Heart left ventricle (tissue), 16 donors: ENCODE data around the gene DCUN1D4. TPM values are rescaled to one million over a fixed set of nuclear protein-coding genes. Genes with fewer than 3 reads are reported as not detected.

ENCODE experiments used
- ATAC-seq, 4 donors: fragments of 200-7000 bp; cut with Tn5 transposase; one replicate each; pipeline ENCODE4 v1.9.1; 2020 to 2022; ENCODE audit warnings: moderate library complexity in 4 of 4, mild to moderate bottlenecking in 3 of 4, moderate number of reproducible peaks in 1 of 4
- DNase-seq, 5 donors: peaks; one replicate each; pipeline ENCODE4 v3.0.0-alpha.2; 2020
- H3K27ac ChIP-seq, 12 donors: fragments of 200-600 bp; sonication (generic) in 4 of 12; one replicate each; pipeline versions ENCODE4 v1.5.0 to v1.8.0; 2016 to 2022; ENCODE audit warnings: mild to moderate bottlenecking in 2 of 12
- H3K27me3 ChIP-seq, 9 donors: fragments of 200-600 bp; sonication (generic) in 2 of 9; one replicate each; pipeline versions ENCODE4 v1.5.1 to v1.8.0; 2016 to 2022; ENCODE audit warnings: mild to moderate bottlenecking in 3 of 9
- H3K36me3 ChIP-seq, 9 donors: fragments of 200-600 bp; sonication (generic) in 2 of 9; one replicate each; pipeline versions ENCODE4 v1.5.0 to v1.8.0; 2018 to 2022; ENCODE audit warnings: mild to moderate bottlenecking in 2 of 9
- H3K4me1 ChIP-seq, 12 donors: fragments of 200-600 bp; sonication (generic) in 4 of 12; one replicate each; pipeline versions ENCODE4 v1.5.0 to v1.8.0; 2016 to 2022; ENCODE audit warnings: mild to moderate bottlenecking in 3 of 12
- H3K4me3 ChIP-seq, 12 donors: fragments of 200-600 bp; sonication (generic) in 4 of 12; one replicate each; pipeline versions ENCODE4 v1.5.0 to v1.8.0; 2017 to 2022; ENCODE audit warnings: mild to moderate bottlenecking in 9 of 12, moderate library complexity in 4 of 12
- H3K9me3 ChIP-seq, 12 donors: fragments of 200-600 bp; sonication (generic) in 4 of 12; one replicate each; pipeline versions ENCODE4 v1.5.0 to v1.8.0; 2016 to 2022; ENCODE audit warnings: mild to moderate bottlenecking in 1 of 12
- CTCF ChIP-seq, 12 donors: fragments of 200-600 bp; sonication (generic) in 4 of 12; IDR thresholded peaks; one replicate each; pipeline versions ENCODE4 v1.5.0 to v1.8.0; 2018 to 2022; ENCODE audit warnings: antibody characterized with exemption in 12 of 12, mild to moderate bottlenecking in 5 of 12
- POLR2A ChIP-seq, 2 donors: fragments of 450-650 bp; IDR thresholded peaks; one replicate each; pipeline ENCODE4 v1.6.1; 2017; ENCODE audit warnings: antibody characterized with exemption in 2 of 2, mild to moderate bottlenecking in 2 of 2, moderate library complexity in 2 of 2
- WGBS, 4 donors: extraction: QIAGEN DNeasy Blood & Tissue Kit in 2 of 4; methylation state at CpG; one replicate each; pipeline versions ENCODE4 v1.1.5 to v1.1.7; 2013 to 2018; 5-methylcytosine and 5-hydroxymethylcytosine counted together
- intact Hi-C, 10 donors: fragments of 100-400 bp; cut with DNase I; formaldehyde crosslinking; loops; one replicate each; pipeline versions ENCODE4 v1.11.1 to v1.14.2; 2022
- polyA plus RNA-seq, 2 donors: library from polyadenylated mRNA; stranded (reverse); fragments of 200-250 nt; gene quantifications; one replicate each; pipeline ENCODE4 v1.2.3, GENCODE V29; 2013
- total RNA-seq, 9 donors: library from RNA; depleted of rRNA in 2 of 9; stranded (reverse); fragments of >200 nt in 2 of 9; fragmentation: NEBNext Ultra II Directional in 3 of 9; extraction: Animal tissue kit (Norgen Biotek cat#: 25700) in 3 of 9; gene quantifications; one replicate each; pipeline versions ENCODE4 v1.1.0 to v1.2.4, GENCODE V29; 2016 to 2023
- donor health status: ischemic (EF 13 %, LVEDD 7.1; RV severe dilation, severe dysfunction).
- donor health status: healthy with polysubstance abuse.
- donor health status: DM: no; HTN: yes; CAD: no.
- donor health status: DM: no; HTN: no; CAD: no.
- donor health status: ischemic (EF 25% LVEDD 6.9; RV normal size, moderate dysfunction).
- donor health status: ischemic (EF 25% LVEDD 5.7; RV mildly dilated, moderate dysfunction).
- donor health status: healthy.
- donor health status: DM: yes; HTN: yes; CAD: no.
- donor health status: ischemic (EF 35%, LVEDD 5.7; RV mildly dilated, moderate dysfunction).
- donor health status: nonischemic (EF 11% LVEDD 7.7; RV severe dilation, severe dysfunction).
- donor health status: DM: yes; HTN: yes; CAD: no.
- donor health status: PGD.
- donor health status: ischemic (EF 29% LVEDD 5.4; RV normal size, mild dysfunction).
- donor health status: nonischemic (EF 23%, LVEDD 6.1; RV moderate dilation, normal function).

Gene DCUN1D4
- total and polyA plus RNA-seq, 11 donors, result 10.4 to 54.0 (median 35.8) TPM

- 28 to 37% (median 32%) methylated on average over 2 of the region's 2 CpGs for WGBS, 4 donors
- DNase-seq, result peak in 4 of 5 donors; percentile 61 to 66 (median 65)
- Histone ChIP-seq H3K36me3 (peaks cover 0 to 62% (median 29%) of the 10 kb centered on the region in 9 donors), H3K9me3 (no peaks in the 10 kb centered on the region), H3K27ac (peak overlapping the region in 3 of 12 donors; percentile 0 to 41 (median 31)), H3K4me3 (no peak overlapping the region), H3K4me1 (peaks cover 0 to 13% (median 0%) of the 10 kb centered on the region in 12 donors), H3K27me3 (no peaks in the 10 kb centered on the region)
- ATAC-seq, result peak; percentile 64 to 96 (median 94)
- intact Hi-C loops, result loop anchor here in 8 of 10 donors (5.0 to 10.0 kb wide), 4 partner anchors 44 to 239 kb away; partner anchors contain the start of gene LRRC66 (in 1 of the 8)
- TF ChIP-seq POLR2A (IDR thresholded peaks at IDR 0.05) (no peak), CTCF (IDR thresholded peaks at IDR 0.05) (peak; percentile 71 to 91 (median 79))
These were observed 53.0 kb downstream of the DCUN1D4 start for GRCh38 chr4:51895816-51896408.

GRCh38 chr4:51901363-51901762 is 58.4 kb downstream of the DCUN1D4 start:
- intact Hi-C loops, result loop anchor here in 1 of 10 donors (10.0 kb wide), 1 partner anchor 63 kb away; no protein-coding TSS in a partner anchor
- TF ChIP-seq POLR2A (IDR thresholded peaks at IDR 0.05), result no peak
- Histone ChIP-seq H3K4me1 (peaks cover 0 to 13% (median 0%) of the 10 kb centered on the region in 12 donors), H3K9me3 (no peaks in the 10 kb centered on the region), H3K4me3 (no peak overlapping the region), H3K27ac (no peak overlapping the region), H3K36me3 (peaks cover 0 to 83% (median 21%) of the 10 kb centered on the region in 9 donors), H3K27me3 (no peaks in the 10 kb centered on the region)
- ATAC-seq (peak in 3 of 4 donors; percentile 26 to 31 (median 28)), DNase-seq (no peak)
- 75 to 85% (median 80%) methylated on average over 5 of the region's 5 CpGs for WGBS, 4 donors

- H3K36me3 ChIP-seq, result peaks cover 0 to 86% (median 34%) of the 10 kb centered on the region in 9 donors
- TF ChIP-seq CTCF (IDR thresholded peaks at IDR 0.05) (no peak), POLR2A (IDR thresholded peaks at IDR 0.05) (no peak)
- 75 to 84% (median 81%) methylated on average over 7 of the region's 7 CpGs for WGBS, 4 donors
- H3K4me3 ChIP-seq, result no peak overlapping the region
- no peak overlapping the region for H3K27ac ChIP-seq
- intact Hi-C loops, result loop anchor here in 1 of 10 donors (10.0 kb wide), 1 partner anchor 58 kb away; no protein-coding TSS in a partner anchor
- peaks cover 0 to 20% (median 4%) of the 10 kb centered on the region in 12 donors for H3K4me1 ChIP-seq
- ATAC-seq (peak in 1 of 4 donors; percentile 33), DNase-seq (no peak)
- no peaks in the 10 kb centered on the region for H3K27me3 ChIP-seq
- H3K9me3 ChIP-seq, result no peaks in the 10 kb centered on the region
These were observed 63.4 kb downstream of the DCUN1D4 start for GRCh38 chr4:51906167-51906958.

- Histone ChIP-seq H3K4me1 (peaks cover 0 to 20% (median 4%) of the 10 kb centered on the region in 12 donors), H3K36me3 (peaks cover 0 to 86% (median 37%) of the 10 kb centered on the region in 9 donors), H3K9me3 (no peaks in the 10 kb centered on the region), H3K4me3 (no peak overlapping the region), H3K27ac (no peak overlapping the region), H3K27me3 (no peaks in the 10 kb centered on the region)
- 66 to 75% (median 71%) methylated on average over 3 of the region's 3 CpGs for WGBS, 4 donors
- ATAC-seq (peak in 1 of 4 donors; percentile 22), DNase-seq (no peak)
- intact Hi-C loops, result loop anchor here in 1 of 10 donors (10.0 kb wide), 1 partner anchor 58 kb away; no protein-coding TSS in a partner anchor
- TF ChIP-seq CTCF (IDR thresholded peaks at IDR 0.05) (no peak), POLR2A (IDR thresholded peaks at IDR 0.05) (no peak)
These were observed 64.2 kb downstream of the DCUN1D4 start for GRCh38 chr4:51907006-51907669.
